GM19023 (cell line): ENCODE data around the gene ST8SIA5.
"Not testable (repeated sequence)": the region's sequence is repeated elsewhere in the genome, so short reads cannot be mapped to it uniquely, and the experiment has no call there.

ENCODE experiments used
- ATAC-seq: cut with Tn5 transposase; IDR thresholded peaks from one replicate; pipeline ENCODE4 v1.9.1; 2021; ENCODE audit warnings: mild to moderate bottlenecking, moderate library complexity; ENCODE audit not compliant: unreplicated experiment

Gene ST8SIA5

GRCh38 chr18:46756559-46757201, at the start of gene ST8SIA5:
ST8SIA5 (minus strand) TSS chr18:46757053; CDS start chr18:46756508, 545 bp downstream.
- ATAC-seq: no peak

- ATAC-seq: not testable (repeated sequence)
These were observed 39.1 kb upstream of the ST8SIA5 start for GRCh38 chr18:46795945-46796344.

GRCh38 chr18:46794607-46795006, 37.8 kb upstream of the ST8SIA5 start:
- ATAC-seq: no peak

- no peak for ATAC-seq
These were observed 36.7 kb upstream of the ST8SIA5 start for GRCh38 chr18:46793565-46793964.

GRCh38 chr18:46789088-46789487, 32.2 kb upstream of the ST8SIA5 start:
- ATAC-seq: no peak

- ATAC-seq: no peak
These were observed 30.8 kb upstream of the ST8SIA5 start for GRCh38 chr18:46787674-46788073.

- ATAC-seq: no peak
These were observed 15.5 kb upstream of the ST8SIA5 start for GRCh38 chr18:46772357-46772756.

GRCh38 chr18:46771141-46771540, 14.3 kb upstream of the ST8SIA5 start:
- no peak for ATAC-seq

- ATAC-seq: no peak
These were observed 13.9 kb upstream of the ST8SIA5 start for GRCh38 chr18:46770708-46771107.

GRCh38 chr18:46768166-46768921, 11.5 kb upstream of the ST8SIA5 start:
- ATAC-seq: no peak

- ATAC-seq: no peak
These were observed 10.4 kb upstream of the ST8SIA5 start for GRCh38 chr18:46767217-46767616.

- no peak for ATAC-seq
These were observed 7.7 kb upstream of the ST8SIA5 start for GRCh38 chr18:46764586-46764985.

GRCh38 chr18:46761059-46761769, 4.4 kb upstream of the ST8SIA5 start:
- ATAC-seq: no peak

GRCh38 chr18:46759890-46760289, 3.0 kb upstream of the ST8SIA5 start:
- no peak for ATAC-seq

- ATAC-seq: no peak
These were observed 761 bp downstream of the ST8SIA5 start for GRCh38 chr18:46756025-46756558.

GRCh38 chr18:46755315-46756024, 1.4 kb downstream of the ST8SIA5 start:
- ATAC-seq: no peak

- no peak for ATAC-seq
These were observed 2.1 kb downstream of the ST8SIA5 start for GRCh38 chr18:46754661-46755292.

- ATAC-seq: no peak
These were observed 2.7 kb downstream of the ST8SIA5 start for GRCh38 chr18:46754188-46754587.

- ATAC-seq: no peak
These were observed 5.0 kb downstream of the ST8SIA5 start for GRCh38 chr18:46751882-46752281.

GRCh38 chr18:46750626-46751025, 6.2 kb downstream of the ST8SIA5 start:
- no peak for ATAC-seq
